ENCODE measurements around the gene RNF227.
A peak's percentile ranks its signal among the peaks of the same experiment; 100 is the strongest.

Gene RNF227

DNA sequence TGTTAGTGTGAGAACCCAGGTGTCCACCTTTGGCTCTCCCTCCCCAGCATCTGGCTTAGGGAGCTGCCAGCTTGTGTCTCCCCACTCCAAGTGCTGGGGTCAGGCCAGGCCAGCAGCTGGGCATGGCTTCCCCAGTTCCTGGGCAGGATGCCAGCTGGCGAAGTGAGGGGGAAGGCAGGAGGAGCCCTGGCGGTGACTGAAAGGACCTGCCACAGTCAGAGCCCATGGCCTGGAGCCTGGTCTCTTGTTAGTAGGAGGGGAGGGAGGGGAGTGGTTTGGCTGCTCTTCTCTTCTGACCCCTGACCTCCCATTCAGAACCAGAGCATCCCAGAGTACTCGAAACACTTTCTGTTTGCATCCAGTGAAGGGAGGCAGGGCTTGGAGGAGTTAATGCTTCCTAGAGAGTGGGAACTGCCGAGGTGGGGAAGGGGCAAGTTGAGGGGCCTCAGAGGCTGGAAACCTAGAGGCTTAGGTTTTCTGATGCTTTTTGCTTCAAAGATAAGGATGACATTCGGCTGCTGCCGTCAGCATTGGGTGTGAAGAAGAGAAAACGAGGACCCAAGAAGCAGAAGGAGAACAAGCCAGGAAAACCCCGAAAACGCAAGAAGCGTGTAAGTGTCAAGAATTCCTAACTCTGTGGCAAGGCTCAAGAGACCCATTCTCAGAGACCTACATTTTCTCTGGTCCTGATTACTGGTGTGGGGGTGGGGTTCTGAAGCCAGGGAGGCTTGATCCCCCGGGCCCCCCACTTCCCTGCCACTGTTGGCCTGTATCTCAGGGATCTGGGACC, 26.7 kb downstream of the RNF227 start:
- DNase-seq (ENCODE audit: low read depth in 3 of 3) = no peak

DNA sequence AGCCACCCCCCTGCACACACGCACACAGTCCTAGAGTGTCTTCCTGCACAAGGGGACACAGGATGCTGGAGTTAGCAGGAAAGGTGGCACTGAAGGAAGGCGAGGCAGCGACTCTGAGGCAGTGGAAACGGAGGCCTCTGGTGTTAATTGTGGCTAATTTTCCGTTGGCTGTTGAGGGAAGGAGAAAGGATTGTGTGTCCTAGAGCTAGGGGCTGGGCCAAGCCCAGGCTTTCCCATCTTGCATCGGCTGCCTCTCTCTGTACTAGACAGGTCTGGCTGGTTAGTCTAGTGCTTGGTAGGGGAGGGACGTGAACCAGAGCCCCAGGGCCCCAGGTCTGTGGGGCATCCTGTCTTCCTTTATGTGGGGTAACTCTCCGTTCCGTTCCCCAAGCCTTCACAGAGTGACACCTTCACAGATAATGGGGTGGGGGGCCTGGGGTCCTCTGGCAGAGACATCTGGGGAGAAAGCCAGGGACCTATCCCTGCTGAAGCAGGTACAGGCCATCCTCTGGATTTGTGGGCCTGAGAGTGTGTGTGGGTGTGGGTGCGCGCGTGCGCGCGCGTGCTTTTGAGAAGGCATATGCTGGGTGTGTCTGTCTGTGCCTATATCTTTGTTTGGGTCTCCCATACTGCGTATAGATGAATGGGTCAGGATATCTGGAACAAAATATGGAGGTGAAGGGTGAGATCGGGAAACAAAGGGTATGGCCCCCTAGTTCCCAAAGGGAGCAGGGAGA, 27.7 kb downstream of the RNF227 start, which contains the start of gene CHD3:
Gene CHD3 (plus strand): TSS at position 606 of the 737 bp plus-strand sequence. CDS start 212 bp downstream, outside the sequence.
- DNase-seq (ENCODE audit: low read depth in 3 of 3) = peak; percentile 40 to 43 (median 41)

DNA sequence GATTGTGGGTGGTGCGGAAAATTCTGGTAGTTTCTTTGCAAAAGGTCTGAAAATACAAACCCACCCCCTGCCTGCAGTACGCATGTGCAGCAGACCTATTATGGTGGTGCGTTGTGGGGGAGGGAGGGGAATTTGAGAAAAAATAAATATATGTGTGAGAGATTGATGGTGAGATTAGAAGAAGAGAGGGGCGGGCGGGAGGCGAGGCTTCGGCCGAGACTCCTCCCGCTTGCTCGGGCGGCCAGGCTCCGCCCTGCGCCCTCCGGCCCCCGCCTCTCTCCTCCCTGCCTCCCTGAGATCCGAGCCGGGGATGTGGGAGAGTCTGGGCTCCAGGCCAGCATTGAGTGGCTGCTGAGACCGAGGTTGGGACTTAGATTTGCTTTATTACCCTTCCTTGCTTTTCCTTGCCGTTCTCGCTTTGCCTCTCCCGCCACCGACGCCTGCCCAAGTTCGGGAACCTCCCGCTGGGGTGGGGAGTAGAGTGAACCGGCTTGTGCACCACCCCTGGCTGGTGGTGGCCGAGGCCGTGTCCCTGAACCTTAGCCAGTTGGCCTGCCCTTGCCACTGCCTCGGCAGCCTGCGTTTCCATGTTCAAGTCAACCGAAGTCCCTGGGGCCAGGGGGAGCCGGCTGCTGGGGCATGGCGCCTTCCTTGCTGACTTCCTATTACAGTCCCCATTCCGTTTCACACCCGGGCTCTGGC, 28.5 kb downstream of the RNF227 start:
- peak; percentile 69 to 88 (median 84) for DNase-seq (ENCODE audit: low read depth in 3 of 3)

DNA sequence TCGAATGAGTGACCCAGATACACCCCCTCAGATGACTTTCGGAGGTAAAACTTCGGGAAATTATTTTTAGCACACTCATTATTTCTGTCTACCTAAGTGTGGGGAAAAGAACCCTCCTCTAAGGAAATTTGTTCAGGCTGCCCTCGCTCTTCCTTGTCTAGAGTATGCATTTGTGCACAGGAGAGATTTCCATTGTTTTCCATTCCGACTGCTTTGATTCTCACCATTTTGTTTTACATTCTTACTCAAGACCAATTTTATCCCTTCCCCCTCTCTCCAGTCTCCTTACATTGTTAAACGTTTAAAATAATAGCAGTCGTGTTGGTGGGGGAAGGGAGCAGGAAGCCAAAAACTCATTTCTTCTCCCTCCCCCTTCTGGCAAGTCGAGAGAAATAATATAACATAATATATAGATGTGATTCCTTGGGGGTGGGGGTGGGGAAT, 29.0 kb downstream of the RNF227 start:
- DNase-seq (ENCODE audit: low read depth in 3 of 3) = no peak

DNA sequence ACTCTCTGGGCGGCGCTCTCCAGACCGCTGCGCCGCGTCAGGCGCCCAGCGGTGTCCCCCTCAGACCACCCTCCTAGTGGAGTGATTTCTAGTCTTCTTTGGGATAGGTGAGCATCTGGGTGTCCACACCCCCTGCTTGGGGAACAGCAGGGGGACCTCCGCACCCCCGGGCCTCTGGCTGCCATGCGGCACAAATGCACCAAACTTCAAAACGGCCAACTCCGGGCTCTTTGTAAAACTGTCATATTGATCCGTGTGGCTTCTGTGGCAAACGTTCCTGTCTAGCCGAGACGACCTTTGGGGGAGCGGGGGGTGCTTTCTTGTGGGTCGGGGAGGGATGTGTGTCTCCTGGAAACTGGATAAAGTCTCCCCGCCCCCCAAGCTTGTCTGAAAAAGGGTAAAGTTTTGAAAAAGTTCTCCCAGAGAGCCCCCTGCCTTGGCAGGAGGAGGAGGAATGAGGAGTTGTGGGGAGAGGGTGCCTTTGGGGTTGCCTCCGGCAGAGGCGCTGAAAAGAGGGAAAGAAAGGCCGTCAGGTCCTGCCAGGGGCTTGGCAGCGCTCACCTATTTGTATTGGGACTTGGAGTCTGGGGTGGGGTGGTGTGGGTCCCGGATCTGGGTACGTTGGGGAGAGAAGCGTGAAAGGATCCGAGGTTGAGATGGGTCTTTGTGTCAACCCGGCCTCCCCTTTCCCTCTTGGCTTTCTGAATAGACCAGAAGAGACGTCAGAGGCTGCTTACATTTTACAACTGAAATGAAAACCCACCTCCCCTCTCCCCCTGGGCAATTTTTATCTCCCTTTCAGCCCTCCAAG, 29.7 kb downstream of the RNF227 start:
- peak in 2 of 3 experiments; percentile 15 to 28 for DNase-seq (ENCODE audit: low read depth in 3 of 3)

DNA sequence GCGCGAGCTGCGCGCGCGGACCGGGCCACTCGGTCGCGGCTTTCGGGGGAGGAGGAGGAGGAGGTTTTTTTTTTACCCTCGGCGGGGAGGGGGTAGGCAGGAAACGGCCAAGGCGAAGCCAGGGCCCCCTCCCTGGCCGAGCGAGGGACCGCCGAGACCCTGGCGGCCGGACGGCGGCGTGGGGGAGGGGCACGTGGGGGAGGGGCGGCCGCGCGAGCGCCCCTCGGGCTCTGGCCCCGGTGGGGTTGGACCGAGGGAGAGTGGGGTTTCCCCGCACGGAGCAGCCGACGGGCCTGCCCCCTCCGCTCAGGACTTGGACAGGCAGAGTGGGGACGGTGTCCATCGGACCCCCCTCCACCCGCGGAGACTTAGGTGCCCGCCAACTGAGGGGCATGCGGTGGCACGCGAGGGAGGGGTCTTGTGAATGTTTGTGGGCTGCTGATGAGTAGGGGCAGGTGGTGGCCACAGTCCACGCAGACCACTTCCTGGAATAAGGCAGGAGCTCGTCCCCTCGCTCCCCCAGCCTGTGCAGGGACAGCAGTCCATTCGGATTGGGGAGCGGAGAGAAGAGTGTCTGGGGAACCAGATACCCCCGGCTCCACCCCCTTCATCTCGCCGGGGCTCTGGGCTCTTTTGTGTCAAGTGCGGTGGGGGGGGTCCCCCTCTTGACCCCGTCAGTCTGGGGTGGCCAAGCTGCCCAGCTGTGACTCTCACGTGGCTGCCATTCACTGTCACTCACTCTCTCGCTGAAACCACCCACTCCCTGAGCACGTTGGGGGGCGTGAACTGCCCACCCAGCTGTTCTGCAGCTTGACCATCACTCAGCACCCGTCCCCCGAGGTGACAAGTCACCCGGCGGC, 30.5 kb downstream of the RNF227 start:
- DNase-seq (ENCODE audit: low read depth in 3 of 3) = peak in 2 of 3 experiments; percentile 15 to 36

DNA sequence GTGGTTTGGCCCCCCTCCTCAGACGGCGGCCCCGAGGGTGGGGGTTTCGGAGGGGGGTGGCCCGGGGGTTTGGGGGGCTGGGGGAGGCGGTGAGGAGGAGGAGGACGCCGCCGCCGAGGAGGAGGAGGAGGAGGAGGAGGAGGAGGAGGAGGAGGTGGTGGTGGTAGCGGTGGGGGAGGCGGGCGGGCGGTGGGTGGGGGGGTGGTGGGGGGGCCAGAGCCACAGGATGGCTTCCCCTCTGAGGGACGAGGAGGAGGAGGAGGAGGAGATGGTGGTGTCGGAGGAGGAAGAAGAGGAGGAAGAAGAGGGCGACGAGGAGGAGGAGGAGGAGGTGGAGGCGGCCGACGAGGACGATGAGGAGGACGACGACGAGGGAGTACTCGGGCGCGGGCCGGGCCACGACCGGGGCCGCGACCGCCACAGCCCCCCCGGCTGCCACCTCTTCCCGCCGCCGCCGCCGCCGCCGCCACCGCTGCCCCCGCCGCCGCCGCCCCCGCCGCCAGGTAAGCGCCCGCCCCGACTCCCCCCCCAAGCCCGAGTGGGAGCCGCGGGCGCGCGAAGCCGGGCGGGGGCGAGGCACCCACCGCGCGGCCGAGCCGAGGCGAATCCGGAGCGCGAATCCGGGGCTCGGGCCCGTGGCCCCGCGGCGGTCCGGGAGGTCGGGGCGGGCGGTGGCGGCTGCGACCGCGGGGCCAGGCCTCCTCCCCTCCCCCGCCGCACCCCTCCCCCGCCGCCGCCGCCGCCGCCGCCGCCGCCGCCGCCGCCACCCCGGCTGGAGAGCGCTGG, 31.3 kb downstream of the RNF227 start:
- DNase-seq (ENCODE audit: low read depth in 3 of 3) = peak in 2 of 3 experiments; percentile 46 to 49

DNA sequence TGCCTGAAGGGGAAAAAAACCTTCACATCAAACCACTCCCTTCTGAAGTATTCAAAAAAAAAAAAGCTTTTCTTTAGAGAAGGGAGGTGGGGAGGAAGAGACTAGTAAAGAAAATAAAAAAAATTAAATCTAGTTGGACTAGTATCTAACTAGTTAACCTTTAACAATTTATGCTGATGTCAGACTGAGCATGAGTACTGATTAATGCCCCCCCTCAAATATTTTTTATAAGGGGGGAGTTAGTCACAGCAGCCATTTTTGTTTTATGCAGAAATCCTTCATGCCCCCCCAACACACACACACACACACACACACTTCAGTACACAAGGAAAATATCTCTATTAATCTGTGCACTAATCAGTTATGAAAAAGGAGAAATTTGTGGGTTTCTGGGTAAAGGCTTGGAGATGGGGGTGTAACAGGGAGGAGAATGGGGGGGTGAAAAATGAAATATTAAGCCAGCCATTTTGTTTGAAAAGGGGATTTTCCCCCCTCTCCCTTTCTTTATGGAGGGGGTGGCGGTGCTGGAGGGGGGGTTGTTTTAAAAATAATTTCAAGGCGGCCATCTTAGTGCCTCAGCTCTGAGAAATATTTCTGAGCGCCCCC, 32.2 kb downstream of the RNF227 start:
- DNase-seq (ENCODE audit: low read depth in 3 of 3) = no peak

DNA sequence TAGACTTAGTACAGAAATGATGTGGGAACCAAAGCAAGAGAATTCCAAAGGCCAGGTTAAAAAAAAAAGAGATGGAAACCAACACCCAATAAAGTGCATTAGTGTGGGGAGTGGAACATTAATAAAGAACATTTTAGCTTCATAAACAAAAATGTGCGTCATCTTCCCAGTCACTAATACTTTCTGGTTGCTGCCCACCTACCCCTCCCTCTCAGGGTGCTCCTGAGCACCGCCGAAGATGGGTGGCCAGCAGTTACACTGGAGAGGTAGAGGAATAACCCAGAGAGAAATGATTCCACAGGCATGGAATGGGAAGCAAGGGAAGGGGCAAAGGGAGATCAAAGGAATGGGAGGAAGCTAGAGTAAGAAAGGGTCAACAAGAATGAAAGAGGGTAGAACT, 33.5 kb downstream of the RNF227 start:
- no peak for DNase-seq (ENCODE audit: low read depth in 3 of 3)

DNA sequence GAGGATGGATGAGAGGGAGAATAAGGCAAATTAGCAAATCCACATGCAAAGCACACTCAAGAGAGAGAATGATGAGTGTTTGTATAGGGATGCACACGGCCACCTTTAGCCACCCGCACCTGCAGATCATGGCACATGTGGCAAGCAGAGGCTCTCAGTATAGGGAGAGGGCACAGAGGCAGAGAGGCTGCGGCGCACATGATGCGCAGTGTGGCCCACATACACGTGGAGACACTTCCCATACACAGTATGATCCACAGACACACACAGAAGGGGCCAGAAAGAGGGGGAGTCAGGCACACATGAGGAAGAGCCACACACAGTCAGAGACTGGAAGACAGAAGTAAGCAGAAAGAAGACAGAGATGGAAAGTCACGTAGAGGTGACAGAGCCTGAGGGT, 34.0 kb downstream of the RNF227 start:
- DNase-seq (ENCODE audit: low read depth in 3 of 3) = no peak

DNA sequence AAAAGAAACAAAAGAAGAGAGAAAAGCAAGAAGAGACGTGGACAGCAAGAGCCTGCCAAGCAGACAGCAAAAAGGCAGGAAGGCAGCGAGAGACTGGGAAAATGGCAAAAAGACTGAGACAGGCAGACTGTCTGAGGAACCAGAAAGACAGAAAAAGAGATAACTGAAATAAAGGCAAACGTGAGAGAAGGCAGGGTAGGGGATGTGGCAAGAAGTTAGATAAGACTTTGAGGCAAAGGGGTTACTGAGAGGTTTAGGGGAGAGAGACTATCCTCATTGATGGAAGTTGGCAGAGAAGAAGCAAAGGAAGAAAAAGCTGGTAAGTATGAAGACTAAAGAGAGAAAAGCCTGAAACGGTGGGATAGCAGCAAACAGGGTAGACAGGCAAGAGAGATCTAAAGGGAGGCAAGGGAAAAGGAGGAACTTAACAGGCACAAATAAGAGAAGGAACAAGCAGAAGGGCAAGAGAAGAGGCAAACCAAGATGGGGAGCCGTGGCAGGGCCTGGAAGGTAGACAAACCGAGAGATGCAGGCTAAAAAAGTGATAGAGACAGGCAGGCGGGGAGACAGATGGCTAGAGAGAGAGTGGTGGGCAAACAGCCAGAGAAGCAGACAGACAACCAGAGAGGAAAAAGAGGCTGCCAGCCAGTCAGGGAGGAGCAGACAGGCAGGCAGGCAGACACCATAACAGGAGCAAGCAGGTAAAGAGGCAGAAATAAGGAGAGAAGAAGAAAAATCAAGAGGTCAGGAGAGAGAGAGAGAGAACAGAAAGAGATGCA, 34.6 kb downstream of the RNF227 start:
- DNase-seq (ENCODE audit: low read depth in 3 of 3) = no peak

DNA sequence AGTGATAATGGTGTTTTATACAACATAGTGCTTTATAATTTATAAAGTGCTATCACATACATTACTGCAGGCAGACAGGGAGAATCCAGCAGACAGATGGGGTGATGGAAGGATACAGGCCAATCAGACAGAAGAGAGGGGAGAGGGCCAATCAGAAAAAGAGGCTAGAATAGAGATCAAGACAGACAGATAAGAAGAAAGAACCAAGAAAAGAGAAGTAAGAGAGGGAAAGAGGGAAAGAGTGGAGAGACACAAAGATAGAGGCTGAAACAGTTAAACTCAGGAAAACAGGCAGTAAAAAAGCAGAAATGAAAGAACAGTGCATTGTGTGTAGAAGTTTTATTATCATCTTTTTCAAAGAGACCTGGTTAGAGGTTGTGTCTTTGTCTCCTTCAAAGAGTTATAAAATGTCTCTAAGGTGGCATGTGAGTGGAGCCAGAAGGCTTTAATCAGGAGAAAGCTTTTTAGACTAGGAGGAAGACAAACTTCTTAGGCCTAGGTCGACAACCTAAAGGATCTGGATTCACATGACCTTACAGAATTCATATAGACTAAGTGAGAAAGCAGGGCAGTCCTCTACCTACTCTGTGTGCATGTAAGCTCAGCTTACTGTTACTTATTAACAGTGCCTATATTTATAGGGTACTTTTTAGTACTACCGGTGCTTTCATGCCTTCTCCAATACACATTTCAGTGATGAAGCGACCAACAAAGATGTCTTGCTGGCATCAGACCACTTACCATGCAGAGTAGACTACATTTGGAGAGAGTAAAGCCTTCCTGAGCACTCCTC, 35.8 kb downstream of the RNF227 start:
- no peak for DNase-seq (ENCODE audit: low read depth in 3 of 3)

DNA sequence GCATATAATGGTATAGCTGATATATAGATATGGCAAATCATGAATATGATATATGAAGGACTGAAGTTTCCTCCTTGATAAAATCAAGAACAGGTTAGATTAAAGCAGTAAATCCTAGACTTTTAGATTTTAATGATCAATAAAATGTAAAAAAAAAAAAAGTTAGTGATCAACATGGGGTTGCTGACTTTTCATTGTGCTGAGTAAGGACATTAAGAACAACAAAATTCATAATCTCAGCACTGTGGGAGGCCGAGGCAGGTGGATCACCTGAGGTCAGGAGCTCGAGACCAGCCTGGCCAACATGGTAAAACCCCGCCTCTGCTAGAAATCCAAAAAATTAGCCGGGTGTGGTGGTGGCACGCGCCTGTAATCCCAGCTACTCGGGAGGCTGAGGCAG, 37.9 kb downstream of the RNF227 start:
- DNase-seq (ENCODE audit: low read depth in 3 of 3) = no peak

DNA sequence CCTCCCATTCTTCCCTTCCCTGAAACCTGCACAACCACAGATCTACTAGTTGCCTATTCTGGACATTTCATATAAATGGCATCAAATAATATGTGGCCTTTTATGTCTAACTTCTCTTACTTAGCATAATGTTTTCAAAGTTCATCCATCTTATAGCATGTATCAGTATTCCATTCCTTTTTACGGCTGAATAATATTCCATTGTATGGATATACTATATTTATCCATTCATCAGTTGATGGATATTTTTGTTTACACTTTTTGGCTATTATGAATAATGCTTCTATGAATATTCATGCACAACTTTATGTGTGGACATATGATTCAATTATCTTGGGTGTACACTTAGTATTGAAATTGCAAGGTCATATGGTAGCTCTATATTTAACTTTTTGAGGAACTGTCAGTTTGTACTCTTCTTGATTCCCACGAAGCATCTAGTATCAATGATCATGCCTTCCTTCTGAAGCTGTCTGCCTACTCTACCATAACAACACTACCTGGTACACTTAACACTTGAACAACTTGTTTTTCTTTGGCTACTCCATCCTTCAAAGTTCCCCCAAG, 40.2 kb downstream of the RNF227 start:
- DNase-seq (ENCODE audit: low read depth in 3 of 3) = no peak

DNA sequence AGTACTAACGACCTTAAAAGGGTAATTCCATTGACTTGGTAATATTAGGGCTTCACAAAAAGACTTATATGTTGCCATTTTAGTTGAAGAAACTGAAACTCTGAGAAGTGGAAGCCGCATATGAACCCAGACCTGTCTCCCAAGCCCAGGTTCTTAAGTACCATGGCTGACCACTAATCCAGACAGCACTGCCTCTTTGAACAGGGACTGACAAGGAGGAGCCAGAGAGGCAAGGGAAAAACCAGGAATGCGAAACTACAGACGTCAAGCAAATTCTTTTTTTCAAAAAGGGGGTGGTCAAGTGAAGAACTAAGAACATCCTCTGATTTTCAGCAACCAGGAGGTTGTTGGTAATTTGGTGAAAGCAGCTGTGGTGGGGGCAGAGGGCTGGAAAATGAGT, 43.0 kb downstream of the RNF227 start:
- no peak for DNase-seq (ENCODE audit: low read depth in 3 of 3)

DNA sequence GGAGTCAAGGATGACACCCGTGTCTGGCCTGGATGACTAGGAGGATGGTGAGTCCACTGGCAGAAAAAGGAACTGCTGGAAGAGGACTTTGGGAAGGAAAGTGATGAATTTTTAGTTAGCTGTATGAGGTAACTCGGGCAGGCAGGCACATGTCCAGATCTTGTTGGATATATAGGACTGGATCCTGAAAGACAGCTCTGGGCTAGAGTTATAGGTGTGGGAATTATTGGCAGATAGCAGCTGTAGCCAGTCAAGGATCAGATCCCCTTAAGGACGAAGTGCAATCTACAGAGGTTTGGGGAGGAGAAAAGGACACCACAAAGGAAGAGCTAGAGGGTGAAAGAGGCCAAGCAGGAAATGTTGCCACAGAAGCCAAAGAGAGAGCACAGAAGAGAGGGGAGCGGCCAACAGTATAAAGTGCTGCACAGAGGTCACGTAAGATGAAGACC, 48.2 kb downstream of the RNF227 start:
- no peak for DNase-seq (ENCODE audit: low read depth in 3 of 3)

DNA sequence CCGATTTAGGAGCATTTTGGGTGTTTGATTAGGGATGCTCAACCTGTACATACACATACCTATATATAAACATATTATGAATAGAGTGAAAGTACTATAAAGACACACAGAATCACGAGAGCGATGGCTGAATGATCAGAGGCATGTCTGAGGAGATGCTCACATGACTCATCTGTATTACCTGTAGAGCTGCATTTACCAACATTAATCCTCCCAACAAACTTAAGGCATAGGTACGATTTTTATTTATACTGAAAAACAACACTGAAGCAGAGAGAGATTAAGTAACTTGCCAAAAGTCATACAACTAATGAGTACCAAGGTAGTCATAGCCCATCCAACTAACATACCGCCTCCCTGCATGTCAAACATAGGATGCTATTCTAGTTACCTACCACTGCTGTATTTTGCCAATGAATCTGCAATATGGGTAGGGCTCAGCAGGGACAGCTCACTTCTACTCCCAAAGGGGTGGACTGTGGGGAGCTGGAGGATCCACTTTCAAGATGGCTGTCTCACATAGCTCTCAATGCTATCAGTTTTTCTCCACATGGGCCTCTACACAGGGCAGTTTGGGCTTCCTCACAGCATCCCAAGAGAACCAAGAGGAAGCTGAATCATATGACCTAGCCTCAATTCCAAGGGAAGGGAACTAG, 51.0 kb downstream of the RNF227 start:
- DNase-seq (ENCODE audit: low read depth in 3 of 3) = no peak
